AG10803 (cell line): ENCODE measurements around the gene DMD.
A peak's percentile ranks its signal among the peaks of the same experiment; 100 is the strongest.
"Not testable (repeated sequence)": the region's sequence is repeated elsewhere in the genome, so short reads cannot be mapped to it uniquely, and the experiment has no call there.

ENCODE experiments used
- DNase-seq: peaks from one replicate; pipeline ENCODE4 v3.0.0; 2010; ENCODE audit warnings: low read depth
- H3K4me3 ChIP-seq: 2 replicates; pipeline ENCODE4 v1.5.1; 2011; ENCODE audit warnings: mild to moderate bottlenecking, low read length, control low read depth
- TF ChIP-seq, protein P1 (sequence below): conservative IDR thresholded peaks from 2 replicates; pipeline ENCODE4 v1.5.1; 2011; ENCODE audit warnings: mild to moderate bottlenecking, low read length, control low read depth, inconsistent platforms

Gene DMD

GRCh38 chrX:31603411-31604120, 1607.8 kb downstream of the DMD start:
- peak; percentile 22 for DNase-seq
- H3K4me3 ChIP-seq, result no peak overlapping the region
- TF ChIP-seq, protein P1, sequence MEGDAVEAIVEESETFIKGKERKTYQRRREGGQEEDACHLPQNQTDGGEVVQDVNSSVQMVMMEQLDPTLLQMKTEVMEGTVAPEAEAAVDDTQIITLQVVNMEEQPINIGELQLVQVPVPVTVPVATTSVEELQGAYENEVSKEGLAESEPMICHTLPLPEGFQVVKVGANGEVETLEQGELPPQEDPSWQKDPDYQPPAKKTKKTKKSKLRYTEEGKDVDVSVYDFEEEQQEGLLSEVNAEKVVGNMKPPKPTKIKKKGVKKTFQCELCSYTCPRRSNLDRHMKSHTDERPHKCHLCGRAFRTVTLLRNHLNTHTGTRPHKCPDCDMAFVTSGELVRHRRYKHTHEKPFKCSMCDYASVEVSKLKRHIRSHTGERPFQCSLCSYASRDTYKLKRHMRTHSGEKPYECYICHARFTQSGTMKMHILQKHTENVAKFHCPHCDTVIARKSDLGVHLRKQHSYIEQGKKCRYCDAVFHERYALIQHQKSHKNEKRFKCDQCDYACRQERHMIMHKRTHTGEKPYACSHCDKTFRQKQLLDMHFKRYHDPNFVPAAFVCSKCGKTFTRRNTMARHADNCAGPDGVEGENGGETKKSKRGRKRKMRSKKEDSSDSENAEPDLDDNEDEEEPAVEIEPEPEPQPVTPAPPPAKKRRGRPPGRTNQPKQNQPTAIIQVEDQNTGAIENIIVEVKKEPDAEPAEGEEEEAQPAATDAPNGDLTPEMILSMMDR, result no peak

GRCh38 chrX:31600823-31601222, 1610.5 kb downstream of the DMD start:
- TF ChIP-seq, protein P1, result no peak
- H3K4me3 ChIP-seq, result no peak overlapping the region
- no peak for DNase-seq

- TF ChIP-seq, protein P1, result no peak
- no peak overlapping the region for H3K4me3 ChIP-seq
- DNase-seq, result no peak
Observed at GRCh38 chrX:31593353-31593752, 1618.0 kb downstream of the DMD start.

GRCh38 chrX:31591355-31591754, 1620.0 kb downstream of the DMD start:
- no peak for DNase-seq
- TF ChIP-seq, protein P1, result no peak
- no peak overlapping the region for H3K4me3 ChIP-seq

GRCh38 chrX:31590581-31591114, 1620.7 kb downstream of the DMD start:
- H3K4me3 ChIP-seq, result no peak overlapping the region
- TF ChIP-seq, protein P1, result no peak
- peak; percentile 48 for DNase-seq

- no peak for DNase-seq
- TF ChIP-seq, protein P1, result no peak
- no peak overlapping the region for H3K4me3 ChIP-seq
Observed at GRCh38 chrX:31589503-31589902, 1621.8 kb downstream of the DMD start.

- TF ChIP-seq, protein P1, result no peak
- DNase-seq, result no peak
- no peak overlapping the region for H3K4me3 ChIP-seq
Observed at GRCh38 chrX:31588355-31588754, 1623.0 kb downstream of the DMD start.

DNA sequence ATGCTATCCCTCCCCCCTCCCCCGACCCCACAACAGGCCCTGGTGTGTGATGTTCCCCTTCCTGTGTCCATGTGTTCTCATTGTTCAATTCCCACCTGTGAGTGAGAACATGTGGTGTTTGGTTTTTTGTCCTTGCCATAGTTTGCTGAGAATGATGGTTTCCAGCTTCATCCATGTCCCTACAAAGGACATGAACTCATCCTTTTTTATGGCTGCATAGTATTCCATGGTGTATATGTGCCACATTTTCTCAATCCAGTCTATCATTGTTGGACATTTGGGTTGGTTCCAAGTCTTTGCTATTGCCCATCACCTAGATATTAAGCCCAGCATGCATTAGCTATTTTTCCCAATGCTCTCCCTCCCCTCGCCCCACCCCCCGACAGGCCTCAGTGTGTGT, 1627.5 kb downstream of the DMD start:
- not testable (repeated sequence) for DNase-seq, H3K4me3 ChIP-seq
